ENCODE data around the gene EXOC2. TPM values are rescaled to one million over a fixed set of nuclear protein-coding genes. Genes with fewer than 3 reads are reported as not detected.

Gene EXOC2
- total and polyA plus RNA-seq, 10 of the 15 experiments (the other 5 are each of a cell fraction or from before 2014, with no cell fraction given), result 8.7 to 32.8 (median 20.7) TPM

GRCh38 chr6:473356-473755, 219.6 kb downstream of the EXOC2 start:
- intact Hi-C loops (cut with micrococcal nuclease; ENCODE audit: unreplicated experiment), result loop anchor here (5.0 kb wide), 1 partner anchor 41 kb away; no protein-coding TSS in a partner anchor
- FAIRE-seq, result no peak
- Histone ChIP-seq H4K20me1 (ENCODE audit: control insufficient read depth, insufficient read depth) (no peaks in the 10 kb centered on the region), H3K27me3 (replicated peaks in 1 of 2; ENCODE audit: control insufficient read depth in 2 of 2, insufficient read depth in 2 of 2, low read length in 1 of 2) (no peaks in the 10 kb centered on the region), H3K4me1 (ENCODE audit: control insufficient read depth, insufficient read depth, low read length) (peaks cover 36% of the 10 kb centered on the region), H3K27ac (ENCODE audit: control insufficient read depth, insufficient read depth) (no peak overlapping the region), H3K4me3 (no peak overlapping the region), H3K36me3 (ENCODE audit: control insufficient read depth in 2 of 2, insufficient read depth in 2 of 2, low read length in 1 of 2) (no peaks in the 10 kb centered on the region), H3K4me2 (ENCODE audit: control insufficient read depth, insufficient read depth) (no peak overlapping the region), H3K9me3 (replicated peaks; ENCODE audit: control insufficient read depth, insufficient read depth, low read length) (no peaks in the 10 kb centered on the region), H3K79me2 (ENCODE audit: control insufficient read depth, insufficient read depth, low read length) (no peaks in the 10 kb centered on the region), H2AFZ (ENCODE audit: control insufficient read depth, low read depth, low read length) (no peak overlapping the region), H3K9ac (ENCODE audit: control insufficient read depth, insufficient read depth, low read length) (no peak overlapping the region)
- in situ Hi-C loops (cut with MboI), result no loop called here
- ChIA-PET RAD21 (ENCODE audit: unreplicated experiment) (interaction anchor here (0.7 to 3.5 kb wide), 3 partner anchors 16 to 76 kb away, joined by 3 to 24 read pairs (median 6); no protein-coding TSS in a partner anchor), POLR2A (interaction anchor here (0.6 to 1.0 kb wide), 3 partner anchors 17 to 87 kb away, joined by 3 to 5 read pairs (median 5); no protein-coding TSS in a partner anchor), CTCF (interaction anchor here (1.7 to 2.3 kb wide), 2 partner anchors 16 to 39 kb away, joined by 5 to 8 read pairs; no protein-coding TSS in a partner anchor), SMC1A (ENCODE audit: uncharacterized antibody, unreplicated experiment) (interaction anchor here (1.1 to 3.9 kb wide), 7 partner anchors 13 to 70 kb away, joined by 3 to 20 read pairs (median 4); no protein-coding TSS in a partner anchor)
- DNase-seq (ENCODE audit: low read depth, low spot score), result no peak
- WGBS (ENCODE audit: insufficient coverage, insufficient replicate concordance, low lambda C conversion rate, missing lambda C conversion rate), result 73% methylated on average over 3 of the region's 3 CpGs
- no peak for ATAC-seq
- no TSS peak for BruUV-seq (replicated peaks)
- TF ChIP-seq ATF7 (IDR thresholded peaks at IDR 0.05; ENCODE audit: low read depth) (no peak), CTCF (IDR thresholded peaks at IDR 0.05 in 2 of 3, conservative IDR thresholded peaks at IDR 0.05 in 1 of 3; ENCODE audit: control insufficient read depth in 2 of 3, extremely low read depth in 1 of 3, insufficient read depth in 1 of 3, low read depth in 3 of 3, low read length in 3 of 3) (no peak), BCL11A (IDR thresholded peaks at IDR 0.05; ENCODE audit: low read depth, low read length) (no peak), NRF1 (conservative IDR thresholded peaks at IDR 0.05; ENCODE audit: low read depth, low read length) (no peak), CREB1 (IDR thresholded peaks at IDR 0.05; ENCODE audit: low read depth) (no peak), MXI1 (IDR thresholded peaks at IDR 0.05; ENCODE audit: low read depth, low read length) (no peak), SRF (IDR thresholded peaks at IDR 0.05; ENCODE audit: low read depth in 2 of 2, low read length in 2 of 2) (no peak), SIN3A (IDR thresholded peaks at IDR 0.05; ENCODE audit: low read depth, low read length) (no peak), TAF1 (IDR thresholded peaks at IDR 0.05; ENCODE audit: borderline replicate concordance, low read depth, low read length) (no peak), ZBTB33 (IDR thresholded peaks at IDR 0.05) (no peak), PBX3 (IDR thresholded peaks at IDR 0.05; ENCODE audit: insufficient replicate concordance, low read depth, low read length) (no peak), BACH1 (IDR thresholded peaks at IDR 0.05; ENCODE audit: borderline replicate concordance) (no peak), ZNF24 (IDR thresholded peaks at IDR 0.05) (no peak), ZNF592 (IDR thresholded peaks at IDR 0.05) (no peak), TCF12 (IDR thresholded peaks at IDR 0.05; ENCODE audit: low read depth, low read length) (no peak), SUZ12 (IDR thresholded peaks at IDR 0.05; ENCODE audit: unreplicated experiment) (no peak)
